ENCODE measurements around the gene PTPRN2. TPM values are rescaled to one million over a fixed set of nuclear protein-coding genes. Genes with fewer than 3 reads are reported as not detected.

Gene PTPRN2
- total and polyA plus RNA-seq, 7 donors = 0.47 to 0.82 (median 0.51) TPM

- intact Hi-C loops (cut with DNase I) = no loop called here
- no peak overlapping the region for H3K27ac ChIP-seq
- ATAC-seq (no peak), DNase-seq (no peak)
- H3K27me3 ChIP-seq (ENCODE audit: insufficient read depth in 3 of 3, low read length in 2 of 3) = peaks cover 0 to 5% (median 0%) of the 10 kb centered on the region in 3 donors
- no peaks in the 10 kb centered on the region for H3K9me3 ChIP-seq
- H3K36me3 ChIP-seq (ENCODE audit: insufficient read depth in 1 of 2, low read depth in 1 of 2) = no peaks in the 10 kb centered on the region
- no peak overlapping the region for H3K4me3 ChIP-seq
- TF ChIP-seq CTCF (IDR thresholded peaks at IDR 0.05) = no peak
- no peaks in the 10 kb centered on the region for H3K4me1 ChIP-seq
- 15 to 41% (median 21%) methylated on average over 8 of the region's 8 CpGs for WGBS, 3 donors
Measured at GRCh38 chr7:157739031-157739430, 848.6 kb downstream of the PTPRN2 start.

- ATAC-seq (peak in 1 of 4 donors; percentile 32), DNase-seq (peak in 1 of 2 donors; percentile 44)
- 9 to 13% (median 10%) methylated on average over 11 of the region's 11 CpGs for WGBS, 3 donors
- no peaks in the 10 kb centered on the region for H3K4me1 ChIP-seq
- H3K27me3 ChIP-seq (ENCODE audit: insufficient read depth in 3 of 3, low read length in 2 of 3) = peaks cover 0 to 5% (median 0%) of the 10 kb centered on the region in 3 donors
- H3K27ac ChIP-seq = no peak overlapping the region
- intact Hi-C loops (cut with DNase I) = no loop called here
- TF ChIP-seq CTCF (IDR thresholded peaks at IDR 0.05) = no peak
- H3K9me3 ChIP-seq = no peaks in the 10 kb centered on the region
- no peaks in the 10 kb centered on the region for H3K36me3 ChIP-seq (ENCODE audit: insufficient read depth in 1 of 2, low read depth in 1 of 2)
- no peak overlapping the region for H3K4me3 ChIP-seq
Measured at GRCh38 chr7:157738066-157738460, 849.6 kb downstream of the PTPRN2 start.

GRCh38 chr7:157737151-157738065 is 850.2 kb downstream of the PTPRN2 start:
- Histone ChIP-seq H3K27me3 (ENCODE audit: insufficient read depth in 3 of 3, low read length in 2 of 3) (peaks cover 0 to 5% (median 0%) of the 10 kb centered on the region in 3 donors), H3K9me3 (no peaks in the 10 kb centered on the region), H3K4me1 (no peaks in the 10 kb centered on the region), H3K4me3 (no peak overlapping the region), H3K36me3 (ENCODE audit: insufficient read depth in 1 of 2, low read depth in 1 of 2) (no peaks in the 10 kb centered on the region), H3K27ac (no peak overlapping the region)
- ATAC-seq (no peak), DNase-seq (peak in 1 of 2 donors; percentile 26)
- TF ChIP-seq CTCF (IDR thresholded peaks at IDR 0.05) = no peak
- WGBS, 3 donors = 86 to 90% (median 87%) methylated on average over 36 of the region's 36 CpGs
- intact Hi-C loops (cut with DNase I) = no loop called here

- WGBS, 3 donors = 88 to 94% (median 93%) methylated on average over 14 of the region's 14 CpGs
- H3K4me3 ChIP-seq = no peak overlapping the region
- intact Hi-C loops (cut with DNase I) = no loop called here
- ATAC-seq (no peak), DNase-seq (no peak)
- no peaks in the 10 kb centered on the region for H3K9me3 ChIP-seq
- TF ChIP-seq CTCF (IDR thresholded peaks at IDR 0.05) = no peak
- H3K4me1 ChIP-seq = no peaks in the 10 kb centered on the region
- H3K36me3 ChIP-seq (ENCODE audit: insufficient read depth in 1 of 2, low read depth in 1 of 2) = no peaks in the 10 kb centered on the region
- H3K27me3 ChIP-seq (ENCODE audit: insufficient read depth in 3 of 3, low read length in 2 of 3) = peaks cover 0 to 5% (median 0%) of the 10 kb centered on the region in 3 donors
- no peak overlapping the region for H3K27ac ChIP-seq
Measured at GRCh38 chr7:157736341-157736740, 851.3 kb downstream of the PTPRN2 start.

Data from psoas muscle (tissue), 8 donors.